GM21529 (cell line): ENCODE results near the gene MYCBPAP.

Experiments used
- ATAC-seq: cut with Tn5 transposase; IDR thresholded peaks from one replicate; pipeline ENCODE4 v1.9.1; 2021; ENCODE audit not compliant: unreplicated experiment

Gene MYCBPAP

GRCh38 chr17:50517011-50517410, 8.8 kb downstream of the MYCBPAP start:
- no peak for ATAC-seq

- ATAC-seq, result no peak
Measured at GRCh38 chr17:50517504-50518383, 9.5 kb downstream of the MYCBPAP start.

- ATAC-seq, result no peak
Measured at GRCh38 chr17:50518384-50519023, 10.3 kb downstream of the MYCBPAP start.

- no peak for ATAC-seq
Measured at GRCh38 chr17:50519141-50519834, 11.0 kb downstream of the MYCBPAP start.

- ATAC-seq, result no peak
Measured at GRCh38 chr17:50520483-50520882, 12.2 kb downstream of the MYCBPAP start.

- no peak for ATAC-seq
Measured at GRCh38 chr17:50521514-50521913, 13.3 kb downstream of the MYCBPAP start.

GRCh38 chr17:50522766-50523165, 14.5 kb downstream of the MYCBPAP start:
- ATAC-seq, result no peak

- ATAC-seq, result no peak
Measured at GRCh38 chr17:50523208-50523607, 15.0 kb downstream of the MYCBPAP start.

GRCh38 chr17:50524838-50525237, 16.6 kb downstream of the MYCBPAP start:
- ATAC-seq, result no peak

GRCh38 chr17:50527155-50527762, 19.0 kb downstream of the MYCBPAP start:
- ATAC-seq, result no peak

GRCh38 chr17:50527949-50528474, 19.8 kb downstream of the MYCBPAP start:
- ATAC-seq, result no peak

GRCh38 chr17:50529849-50530248, 21.6 kb downstream of the MYCBPAP start:
- no peak for ATAC-seq

GRCh38 chr17:50531428-50532025, 23.3 kb downstream of the MYCBPAP start:
- no peak for ATAC-seq

- ATAC-seq, result no peak
Measured at GRCh38 chr17:50532452-50533024, 24.3 kb downstream of the MYCBPAP start, which contains the start of gene EPN3. Gene EPN3 (plus strand): TSS chr17:50532735. CDS start chr17:50536557, 3,822 bp downstream.

- no peak for ATAC-seq
Measured at GRCh38 chr17:50533185-50533584, 24.9 kb downstream of the MYCBPAP start.

GRCh38 chr17:50533720-50534148, 25.5 kb downstream of the MYCBPAP start:
- ATAC-seq, result no peak

- no peak for ATAC-seq
Measured at GRCh38 chr17:50534222-50534978, 26.2 kb downstream of the MYCBPAP start.

- ATAC-seq, result no peak
Measured at GRCh38 chr17:50534979-50535326, 26.7 kb downstream of the MYCBPAP start.

GRCh38 chr17:50535407-50535806, 27.2 kb downstream of the MYCBPAP start:
- no peak for ATAC-seq
